ENCODE measurements around the gene ELOVL1. TPM values are rescaled to one million over a fixed set of nuclear protein-coding genes. Genes with fewer than 3 reads are reported as not detected.
"Not testable (repeated sequence)": the region's sequence is repeated elsewhere in the genome, so short reads cannot be mapped to it uniquely, and the experiment has no call there.

Gene ELOVL1
- 69.6 TPM for polyA plus RNA-seq

DNA sequence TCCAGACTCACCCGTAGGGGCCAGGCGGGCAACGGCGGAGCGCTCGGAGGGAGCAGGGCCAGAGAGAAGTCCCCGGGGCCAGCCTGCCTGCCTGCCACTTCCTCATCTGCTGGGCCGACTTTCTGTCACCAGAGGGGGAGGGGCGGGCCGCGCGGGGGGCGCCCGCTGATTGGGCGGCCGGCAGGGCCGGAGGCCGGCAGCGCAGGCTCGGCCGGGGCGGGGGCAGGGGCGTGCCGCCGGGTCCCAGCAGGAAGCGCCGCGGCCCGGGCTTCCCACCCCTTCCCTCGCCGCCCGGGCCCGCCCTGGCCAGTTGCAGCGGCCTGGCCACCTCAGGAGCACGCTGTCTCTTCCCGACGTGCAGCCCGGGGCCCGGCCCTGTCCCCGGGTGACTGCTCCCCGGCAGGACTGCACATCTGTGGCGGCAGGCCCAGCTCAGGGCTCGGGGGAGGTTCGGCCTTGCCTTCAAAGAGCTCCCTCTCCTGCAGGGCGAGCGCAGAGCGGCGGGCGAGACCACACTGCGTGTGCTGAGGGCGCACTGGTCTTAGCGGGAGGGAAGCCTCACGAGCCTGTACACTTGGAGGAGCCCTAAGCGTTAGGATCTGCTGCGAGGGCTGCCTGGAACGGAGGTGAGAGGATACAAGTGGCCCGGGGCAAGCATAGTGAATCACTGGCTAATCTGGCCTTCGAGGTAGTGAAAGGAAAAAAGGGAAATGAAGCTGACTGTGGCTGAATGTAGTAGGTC lies at the start of gene ELOVL1:
TSS of gene ELOVL1 (minus strand) at position 108 of the 742 bp plus-strand sequence. CDS start 2,402 bp downstream, outside the sequence.
- Mint-ChIP-seq H3K9me3 (no peaks in the 10 kb centered on the region), H3K4me1 (peaks cover 23 to 24% (median 24%) of the 10 kb centered on the region in 3 donors)

DNA sequence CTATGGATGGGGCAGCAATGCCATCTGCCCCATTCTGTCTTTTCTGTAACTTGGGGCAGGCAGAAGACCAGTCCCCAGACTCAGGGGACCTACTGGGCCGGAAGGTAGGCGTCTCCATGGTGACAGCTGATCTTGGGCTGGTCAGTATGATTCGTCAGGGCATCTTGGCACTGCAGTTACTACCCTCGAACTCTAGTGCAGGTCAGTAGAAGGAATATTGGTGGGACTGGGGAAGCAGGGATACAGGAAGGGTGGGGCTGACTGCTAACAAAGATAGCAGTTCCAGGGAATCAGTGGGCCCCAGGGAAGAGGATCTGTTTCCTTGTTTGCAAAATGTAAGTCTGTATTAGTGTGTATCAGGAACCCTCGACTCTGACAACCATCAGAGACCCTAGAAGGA lies 48.1 kb upstream of the ELOVL1 start:
- H3K9me3 Mint-ChIP-seq = no peaks in the 10 kb centered on the region
- H3K4me1 Mint-ChIP-seq = no peaks in the 10 kb centered on the region
- H3K27ac Mint-ChIP-seq = no peak overlapping the region
- peaks cover 5% of the 10 kb centered on the region for H3K36me3 Mint-ChIP-seq
- H3K27me3 Mint-ChIP-seq = no peaks in the 10 kb centered on the region
- H3K4me3 Mint-ChIP-seq = no peak overlapping the region

More for the DNA sequence above, at the start of gene ELOVL1:
- Mint-ChIP-seq H3K27me3 (no peaks in the 10 kb centered on the region), H3K36me3 (no peaks in the 10 kb centered on the region), H3K27ac (peak within 1 kb of the TSS; percentile 87 to 94 (median 92)), H3K4me3 (peak within 1 kb of the TSS; percentile 88 to 99 (median 93))

DNA sequence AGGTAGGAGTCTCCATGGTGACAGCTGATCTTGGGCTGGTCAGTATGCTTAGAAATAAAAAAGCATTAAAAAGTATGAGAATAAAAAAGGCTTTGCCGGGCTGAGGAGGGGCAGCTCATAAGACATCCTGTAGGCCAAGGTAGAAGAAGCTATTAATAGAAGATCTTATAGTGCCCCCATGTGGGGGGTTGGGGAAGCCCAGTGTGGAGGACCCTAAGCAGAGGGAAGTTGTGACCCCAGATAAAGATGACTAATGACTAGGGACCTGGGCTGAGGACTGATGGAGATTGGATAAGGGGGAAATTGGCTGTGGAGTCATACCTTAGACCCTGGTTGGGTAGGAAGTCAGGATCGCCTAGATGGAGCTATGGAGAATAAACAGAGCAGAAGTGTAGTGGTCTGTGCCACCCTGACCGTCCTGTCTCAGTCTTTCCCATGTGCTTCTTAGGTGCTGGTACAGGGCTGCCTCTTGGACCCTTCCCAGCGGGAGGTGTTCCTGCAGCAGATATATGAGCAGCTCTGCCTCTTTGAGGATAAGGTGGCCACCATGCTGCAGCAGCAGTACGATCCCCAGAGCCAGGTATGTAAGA lies 46.9 kb upstream of the ELOVL1 start:
- H3K27ac Mint-ChIP-seq = no peak overlapping the region
- no peak overlapping the region for H3K4me3 Mint-ChIP-seq
- no peaks in the 10 kb centered on the region for H3K9me3 Mint-ChIP-seq
- peaks cover 5% of the 10 kb centered on the region for H3K36me3 Mint-ChIP-seq
- no peaks in the 10 kb centered on the region for H3K27me3 Mint-ChIP-seq
- H3K4me1 Mint-ChIP-seq = no peaks in the 10 kb centered on the region

DNA sequence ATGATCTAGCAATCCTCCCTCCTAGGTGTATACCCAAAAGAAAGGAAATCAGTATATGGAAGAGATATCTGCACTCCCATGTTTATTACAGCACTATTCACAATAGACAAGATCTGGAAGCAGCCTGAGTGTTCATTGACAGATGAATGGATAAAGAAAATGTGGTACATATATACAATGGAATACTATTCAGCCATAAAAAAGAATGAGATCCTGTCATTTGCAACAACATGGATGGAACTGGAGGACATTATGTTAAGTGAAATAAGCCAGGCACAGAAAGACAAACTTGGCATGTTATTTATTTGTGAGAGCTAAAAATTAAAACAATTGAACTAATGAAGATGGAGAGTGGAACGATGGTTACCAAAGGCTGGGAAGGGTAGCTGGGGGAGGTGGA lies 45.6 kb upstream of the ELOVL1 start:
- not testable (repeated sequence) for H3K27ac Mint-ChIP-seq, H3K4me1 Mint-ChIP-seq, H3K36me3 Mint-ChIP-seq, H3K27me3 Mint-ChIP-seq, H3K9me3 Mint-ChIP-seq, H3K4me3 Mint-ChIP-seq

DNA sequence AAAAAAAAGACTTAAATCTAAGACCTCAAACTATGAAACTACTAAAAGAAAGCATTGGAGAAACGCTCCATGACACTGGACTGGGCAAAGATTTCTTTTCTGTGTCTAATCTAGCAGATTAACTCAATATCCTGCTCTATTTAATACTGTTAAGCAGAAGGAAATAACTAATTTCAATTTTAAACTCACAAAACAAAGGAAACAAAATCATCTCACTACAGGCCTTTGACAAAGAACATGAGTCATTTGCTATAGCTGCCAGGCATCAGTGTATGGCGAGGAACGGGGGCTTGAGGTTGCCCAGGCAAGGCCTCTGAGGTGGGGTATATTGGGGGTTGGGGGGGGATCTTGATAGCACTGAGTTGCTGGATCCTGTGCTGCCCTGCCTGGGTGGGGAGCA lies 42.8 kb upstream of the ELOVL1 start:
- Mint-ChIP-seq H3K9me3 (no peaks in the 10 kb centered on the region), H3K4me3 (no peak overlapping the region), H3K27me3 (no peaks in the 10 kb centered on the region), H3K27ac (no peak overlapping the region), H3K4me1 (no peaks in the 10 kb centered on the region), H3K36me3 (peaks cover 11% of the 10 kb centered on the region)

DNA sequence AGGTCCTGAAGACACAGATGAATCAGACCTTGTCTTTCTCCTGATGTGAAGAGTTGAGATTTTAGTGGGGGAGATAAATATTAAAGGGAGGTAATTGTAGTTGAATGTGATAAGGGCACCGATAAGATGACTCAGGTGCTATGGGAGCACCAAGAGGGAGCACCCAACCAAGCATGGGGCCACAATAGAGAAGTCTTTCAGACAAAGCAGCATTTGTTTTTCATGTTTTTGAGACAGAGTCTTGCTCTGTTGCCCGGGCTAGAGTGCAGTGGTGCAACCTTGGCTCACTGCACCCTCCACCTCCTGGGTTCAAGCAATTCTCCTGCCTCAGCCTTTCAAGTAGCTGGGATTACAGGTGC lies 38.0 kb upstream of the ELOVL1 start:
- no peaks in the 10 kb centered on the region for H3K27me3 Mint-ChIP-seq
- peaks cover 2 to 7% (median 4%) of the 10 kb centered on the region in 3 donors for H3K4me1 Mint-ChIP-seq
- no peaks in the 10 kb centered on the region for H3K9me3 Mint-ChIP-seq
- peaks cover 13% of the 10 kb centered on the region for H3K36me3 Mint-ChIP-seq
- peak overlapping the region in 1 of 3 donors; percentile 39 for H3K27ac Mint-ChIP-seq
- H3K4me3 Mint-ChIP-seq = no peak overlapping the region

DNA sequence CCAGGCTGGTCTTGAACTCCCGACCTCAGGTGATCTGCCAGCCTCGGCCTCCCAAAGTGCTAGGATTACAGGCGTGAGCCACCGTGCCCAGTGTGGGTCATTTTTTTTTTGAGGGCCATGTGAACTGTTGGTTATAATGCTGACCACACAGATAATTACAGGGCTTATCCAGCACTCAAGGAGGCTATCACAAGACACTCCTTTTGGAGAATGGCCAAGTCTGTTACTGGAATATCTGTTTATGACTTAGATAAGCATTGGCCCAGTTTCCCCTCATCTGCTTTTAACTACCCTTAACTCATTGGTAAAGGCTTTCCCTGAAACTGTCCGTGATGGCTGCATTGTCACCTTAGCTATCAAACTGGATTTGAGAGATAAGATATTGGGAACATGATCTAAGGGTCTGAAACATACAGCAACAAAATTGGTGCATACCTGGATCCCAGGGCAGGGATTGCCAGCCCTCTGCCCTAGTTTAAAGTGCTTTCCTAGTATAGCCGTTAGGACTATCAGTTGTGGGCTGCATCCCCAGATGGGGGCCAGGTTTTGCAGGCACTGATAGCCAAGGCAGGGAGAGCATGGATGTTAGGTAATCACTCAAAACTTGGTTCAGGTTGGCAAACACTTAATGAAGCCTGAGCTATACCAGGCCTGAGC lies 37.5 kb upstream of the ELOVL1 start:
- Mint-ChIP-seq H3K4me1 (peaks cover 2 to 7% (median 4%) of the 10 kb centered on the region in 3 donors), H3K9me3 (no peaks in the 10 kb centered on the region), H3K27ac (no peak overlapping the region), H3K4me3 (no peak overlapping the region), H3K27me3 (no peaks in the 10 kb centered on the region), H3K36me3 (peaks cover 13% of the 10 kb centered on the region)

DNA sequence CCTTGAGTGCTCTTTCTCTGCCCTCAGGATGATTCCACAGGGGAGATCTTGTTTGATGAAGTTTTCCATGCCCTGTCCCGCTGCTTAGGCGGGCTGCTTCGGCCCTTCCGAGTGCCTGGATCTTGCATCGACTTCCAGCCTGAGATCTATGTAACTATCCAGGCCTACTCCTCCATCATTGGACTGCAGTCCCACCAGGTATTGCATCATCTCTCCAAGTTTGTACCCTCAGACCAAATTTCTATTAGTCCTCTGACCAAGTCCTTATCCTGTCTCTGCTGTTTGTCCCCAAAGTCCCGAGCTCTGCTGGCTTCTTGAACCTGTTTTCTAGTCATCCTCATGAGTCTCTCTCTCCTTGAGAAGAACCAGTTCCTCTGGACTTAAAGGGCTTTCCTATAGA lies 36.5 kb upstream of the ELOVL1 start:
- H3K4me1 Mint-ChIP-seq = peaks cover 2 to 7% (median 4%) of the 10 kb centered on the region in 3 donors
- H3K27me3 Mint-ChIP-seq = no peaks in the 10 kb centered on the region
- peaks cover 13% of the 10 kb centered on the region for H3K36me3 Mint-ChIP-seq
- H3K4me3 Mint-ChIP-seq = no peak overlapping the region
- H3K9me3 Mint-ChIP-seq = no peaks in the 10 kb centered on the region
- no peak overlapping the region for H3K27ac Mint-ChIP-seq

DNA sequence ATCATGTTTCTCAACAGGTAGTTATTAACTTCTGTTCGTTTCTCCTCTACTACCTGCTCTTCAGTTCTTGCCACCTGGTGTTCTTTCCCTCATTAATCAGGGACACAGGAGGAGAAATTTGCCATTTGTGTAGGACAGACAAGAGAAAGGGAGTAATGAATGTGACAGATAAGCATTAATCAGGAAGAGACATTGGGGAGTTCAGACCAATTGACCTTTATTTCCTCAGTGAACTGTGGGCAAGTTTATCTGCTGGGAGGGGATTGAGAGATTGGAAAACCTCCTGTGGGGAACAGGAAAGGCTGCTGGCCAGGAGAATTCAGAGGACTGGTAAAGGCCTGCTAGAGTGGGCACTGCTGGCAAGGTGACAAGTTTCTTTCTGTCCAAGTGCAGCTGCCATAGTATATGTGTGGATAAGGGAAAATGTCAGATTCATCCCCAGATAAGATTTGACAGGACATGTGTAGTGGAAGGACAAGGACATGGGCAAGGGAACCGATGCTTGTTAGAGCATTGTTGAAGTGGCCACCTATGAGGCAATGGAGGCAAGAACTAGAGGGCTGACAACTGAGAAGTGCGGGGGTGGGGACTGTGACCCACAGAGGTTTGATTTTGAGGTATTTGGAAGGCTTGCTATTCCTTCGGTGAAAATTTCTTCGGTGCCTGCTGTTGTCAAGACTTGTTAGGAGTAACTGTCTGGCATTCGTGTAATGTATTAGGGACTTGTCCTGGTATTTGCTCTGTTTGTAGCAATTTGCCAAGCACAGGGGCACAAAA lies 34.5 kb upstream of the ELOVL1 start:
- no peak overlapping the region for H3K27ac Mint-ChIP-seq
- no peaks in the 10 kb centered on the region for H3K9me3 Mint-ChIP-seq
- no peak overlapping the region for H3K4me3 Mint-ChIP-seq

DNA sequence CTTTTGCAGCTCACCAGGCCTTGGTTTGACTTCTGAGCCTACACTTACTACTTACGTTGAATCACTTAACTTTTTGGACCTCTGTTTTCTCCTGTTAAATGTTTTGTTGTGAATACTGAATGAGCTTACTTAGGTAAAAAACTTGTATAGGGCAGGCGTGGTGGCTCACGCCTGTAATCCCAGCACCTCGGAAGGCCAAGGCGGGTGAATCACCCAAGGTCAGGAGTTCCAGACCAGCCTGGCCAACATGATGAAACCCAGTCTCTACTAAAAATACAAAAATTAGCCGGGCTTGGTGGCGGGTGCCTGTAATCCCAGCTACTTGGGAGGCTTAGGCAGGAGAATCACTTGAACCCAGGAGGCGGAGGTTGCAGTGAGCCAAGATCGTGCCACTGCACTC lies 32.6 kb upstream of the ELOVL1 start:
- H3K27me3 Mint-ChIP-seq, H3K27ac Mint-ChIP-seq, H3K4me3 Mint-ChIP-seq, H3K9me3 Mint-ChIP-seq: not testable (repeated sequence)
- peaks cover 4 to 13% (median 10%) of the 10 kb centered on the region in 3 donors for H3K4me1 Mint-ChIP-seq
- H3K36me3 Mint-ChIP-seq = peaks cover 13% of the 10 kb centered on the region

More for the DNA sequence above, 34.5 kb upstream of the ELOVL1 start:
- peaks cover 12% of the 10 kb centered on the region for H3K36me3 Mint-ChIP-seq
- H3K27me3 Mint-ChIP-seq = no peaks in the 10 kb centered on the region
- peaks cover 4 to 9% (median 5%) of the 10 kb centered on the region in 3 donors for H3K4me1 Mint-ChIP-seq

DNA sequence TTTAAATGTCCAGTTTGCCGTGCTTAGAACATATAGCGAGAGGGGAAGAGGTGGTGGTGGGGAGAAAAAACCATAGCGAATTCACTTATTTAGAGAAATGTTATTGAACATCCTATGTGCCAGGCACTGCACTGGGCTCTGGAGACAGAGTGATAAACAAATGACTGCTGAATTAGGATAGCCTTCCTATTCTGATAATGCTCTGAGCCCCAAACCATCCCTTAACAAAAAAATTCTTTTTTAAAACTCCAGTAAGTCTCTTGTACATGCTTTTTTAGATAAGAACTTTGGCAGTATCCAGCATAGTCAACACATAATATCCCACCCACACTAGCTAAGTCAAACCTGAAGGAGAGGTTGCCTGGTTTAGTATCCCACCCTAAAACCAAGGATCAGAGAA lies 30.4 kb upstream of the ELOVL1 start:
- Mint-ChIP-seq H3K9me3 (no peaks in the 10 kb centered on the region), H3K4me1 (peaks cover 11 to 15% (median 13%) of the 10 kb centered on the region in 3 donors), H3K27ac (no peak overlapping the region), H3K36me3 (peaks cover 12% of the 10 kb centered on the region), H3K4me3 (no peak overlapping the region), H3K27me3 (no peaks in the 10 kb centered on the region)

DNA sequence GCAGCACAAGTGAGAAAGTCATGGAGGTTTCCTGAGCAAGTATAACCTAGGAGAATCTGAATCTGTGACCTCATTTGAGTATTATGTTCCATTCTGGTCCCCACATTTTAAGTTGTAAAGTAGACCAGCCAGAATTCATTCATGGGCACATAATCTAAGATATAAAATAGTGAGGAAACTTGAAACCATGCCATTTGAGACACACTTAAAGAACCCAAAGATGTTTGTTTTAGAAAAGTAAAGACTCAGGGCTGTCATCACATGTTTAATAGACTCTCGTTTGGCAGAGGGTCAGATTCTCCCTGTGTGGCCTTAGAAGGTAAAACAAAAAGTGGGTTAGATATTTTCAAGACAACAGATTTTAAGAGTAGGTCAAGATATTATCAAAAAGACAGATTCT lies 28.2 kb upstream of the ELOVL1 start:
- no peaks in the 10 kb centered on the region for H3K9me3 Mint-ChIP-seq

DNA sequence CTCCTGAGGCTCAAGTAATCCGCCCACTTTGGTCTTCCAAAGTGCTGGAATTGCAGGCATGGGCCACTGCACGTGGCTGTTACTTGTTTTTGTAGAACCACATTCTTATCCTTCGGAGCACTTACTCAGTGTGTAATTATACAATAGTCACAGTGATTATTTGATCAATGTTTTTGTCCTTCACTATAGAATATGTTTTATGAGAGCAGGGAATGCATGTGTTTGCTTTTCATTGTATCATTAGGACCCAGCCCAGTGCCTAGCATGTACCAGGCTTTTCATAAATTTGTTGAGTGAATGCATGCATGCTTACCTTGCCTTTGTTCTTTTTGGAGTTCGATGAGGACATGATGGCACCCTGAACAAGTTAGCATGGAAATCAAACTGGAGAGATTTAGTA lies 27.7 kb upstream of the ELOVL1 start:
- no peaks in the 10 kb centered on the region for H3K27me3 Mint-ChIP-seq
- H3K36me3 Mint-ChIP-seq = peaks cover 6% of the 10 kb centered on the region
- no peak overlapping the region for H3K4me3 Mint-ChIP-seq
- peaks cover 18 to 20% (median 18%) of the 10 kb centered on the region in 3 donors for H3K4me1 Mint-ChIP-seq
- H3K9me3 Mint-ChIP-seq = no peaks in the 10 kb centered on the region
- no peak overlapping the region for H3K27ac Mint-ChIP-seq

More for the DNA sequence above, 28.2 kb upstream of the ELOVL1 start:
- Mint-ChIP-seq H3K4me1 (peaks cover 15 to 19% (median 15%) of the 10 kb centered on the region in 3 donors), H3K4me3 (no peak overlapping the region), H3K36me3 (peaks cover 6% of the 10 kb centered on the region), H3K27ac (peak overlapping the region in 1 of 3 donors; percentile 43), H3K27me3 (no peaks in the 10 kb centered on the region)

DNA sequence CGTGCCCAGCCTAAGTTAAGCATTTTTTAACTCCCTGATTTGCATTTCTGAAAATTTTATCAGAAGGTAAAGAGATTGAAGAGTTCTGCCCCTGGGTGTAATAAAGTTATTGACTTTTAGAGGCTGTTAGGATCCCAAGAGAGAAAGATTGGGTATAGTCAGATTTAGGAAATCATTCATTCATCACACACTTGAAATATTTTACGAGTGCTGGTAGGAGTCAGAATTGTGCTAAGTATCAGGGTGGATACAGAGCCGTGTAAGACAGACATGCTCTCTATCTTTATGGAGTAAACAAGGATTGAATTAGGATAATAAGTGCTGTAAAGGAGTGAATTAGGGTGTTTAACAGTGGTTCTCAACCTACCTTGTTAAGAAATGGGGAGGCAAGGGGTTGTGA lies 24.9 kb upstream of the ELOVL1 start:
- Mint-ChIP-seq H3K27ac (peak overlapping the region; percentile 36 to 41 (median 37)), H3K9me3 (no peaks in the 10 kb centered on the region), H3K36me3 (peaks cover 3% of the 10 kb centered on the region), H3K4me3 (peak overlapping the region in 2 of 4 donors; percentile 49 to 60), H3K4me1 (peaks cover 35 to 42% (median 35%) of the 10 kb centered on the region in 3 donors), H3K27me3 (no peaks in the 10 kb centered on the region)
